KMS-11 (cell line): ENCODE measurements around the gene TBK1.
A peak's percentile ranks its signal among the peaks of the same experiment; 100 is the strongest.

Experiments used
- H2AFZ ChIP-seq: fragments of 200-600 bp; sonication (generic); 2 replicates; pipeline ENCODE4 v1.6.1; 2016; ENCODE audit warnings: antibody characterized with exemption, mixed run types, low read depth
- H3K27ac ChIP-seq: fragments of 200-600 bp; sonication (generic); 2 replicates; pipeline ENCODE4 v1.6.1; 2016; ENCODE audit warnings: mild to moderate bottlenecking, mixed run types
- H3K27me3 ChIP-seq: fragments of 200-600 bp; sonication (generic); 2 replicates; pipeline ENCODE4 v1.6.1; 2017; ENCODE audit warnings: mild to moderate bottlenecking, low read depth, mixed run types, moderate library complexity; ENCODE audit not compliant: insufficient read depth
- H3K36me3 ChIP-seq: fragments of 200-600 bp; sonication (generic); 2 replicates; pipeline ENCODE4 v1.6.1; 2017; ENCODE audit warnings: mild to moderate bottlenecking, mixed run types; ENCODE audit not compliant: insufficient read depth
- H3K4me1 ChIP-seq: fragments of 200-600 bp; sonication (generic); 2 replicates; pipeline ENCODE4 v1.6.1; 2016; ENCODE audit warnings: mild to moderate bottlenecking, low read depth, mixed run types; ENCODE audit not compliant: poor library complexity, severe bottlenecking
- H3K4me2 ChIP-seq: fragments of 200-600 bp; sonication (generic); 2 replicates; pipeline ENCODE4 v1.7.0; 2016; ENCODE audit warnings: mild to moderate bottlenecking, mixed run types
- H3K4me3 ChIP-seq: fragments of 200-600 bp; sonication (generic); IDR thresholded peaks from 2 replicates; pipeline ENCODE4 v1.6.1; 2017; ENCODE audit warnings: low read depth, low read length, mixed read lengths; ENCODE audit not compliant: insufficient read depth
- H3K79me2 ChIP-seq: fragments of 200-600 bp; sonication (generic); 2 replicates; pipeline ENCODE4 v1.6.1; 2016; ENCODE audit warnings: low read depth, mixed run types; ENCODE audit not compliant: insufficient read depth
- H3K9ac ChIP-seq: fragments of 200-600 bp; sonication (generic); 2 replicates; pipeline ENCODE4 v1.6.1; 2016; ENCODE audit warnings: mild to moderate bottlenecking, mixed run types
- H4K20me1 ChIP-seq: fragments of 200-600 bp; sonication (generic); 2 replicates; pipeline ENCODE4 v1.6.1; 2016; ENCODE audit warnings: mild to moderate bottlenecking, mixed run types; ENCODE audit not compliant: insufficient read depth
- TF ChIP-seq, protein P1 (sequence below): fragments of 200-600 bp; sonication (generic); conservative IDR thresholded peaks from 2 replicates; pipeline ENCODE4 v1.6.1; 2017; ENCODE audit warnings: low read depth, mild to moderate bottlenecking, antibody characterized with exemption, low read length, moderate library complexity, mixed read lengths

TBK1 gene

GRCh38 chr12:64452559-64453329, 824 bp downstream of the TBK1 start:
- H3K4me3 ChIP-seq, result peak overlapping the region; percentile 38
- H3K36me3 ChIP-seq, result peaks cover 7% of the 10 kb centered on the region; the same call in 1 of the 2 replicates
- peaks cover 50% of the 10 kb centered on the region for H3K4me1 ChIP-seq
- TF ChIP-seq, protein P1, sequence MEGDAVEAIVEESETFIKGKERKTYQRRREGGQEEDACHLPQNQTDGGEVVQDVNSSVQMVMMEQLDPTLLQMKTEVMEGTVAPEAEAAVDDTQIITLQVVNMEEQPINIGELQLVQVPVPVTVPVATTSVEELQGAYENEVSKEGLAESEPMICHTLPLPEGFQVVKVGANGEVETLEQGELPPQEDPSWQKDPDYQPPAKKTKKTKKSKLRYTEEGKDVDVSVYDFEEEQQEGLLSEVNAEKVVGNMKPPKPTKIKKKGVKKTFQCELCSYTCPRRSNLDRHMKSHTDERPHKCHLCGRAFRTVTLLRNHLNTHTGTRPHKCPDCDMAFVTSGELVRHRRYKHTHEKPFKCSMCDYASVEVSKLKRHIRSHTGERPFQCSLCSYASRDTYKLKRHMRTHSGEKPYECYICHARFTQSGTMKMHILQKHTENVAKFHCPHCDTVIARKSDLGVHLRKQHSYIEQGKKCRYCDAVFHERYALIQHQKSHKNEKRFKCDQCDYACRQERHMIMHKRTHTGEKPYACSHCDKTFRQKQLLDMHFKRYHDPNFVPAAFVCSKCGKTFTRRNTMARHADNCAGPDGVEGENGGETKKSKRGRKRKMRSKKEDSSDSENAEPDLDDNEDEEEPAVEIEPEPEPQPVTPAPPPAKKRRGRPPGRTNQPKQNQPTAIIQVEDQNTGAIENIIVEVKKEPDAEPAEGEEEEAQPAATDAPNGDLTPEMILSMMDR, result no peak
- peaks cover 61% of the 10 kb centered on the region for H3K79me2 ChIP-seq
- no peaks in the 10 kb centered on the region for H3K27me3 ChIP-seq
- H3K27ac ChIP-seq, result peak overlapping the region; percentile 65
- H3K9ac ChIP-seq, result peak overlapping the region; percentile 89
- peaks cover 7% of the 10 kb centered on the region; the same call in 1 of the 2 replicates for H4K20me1 ChIP-seq
- H2AFZ ChIP-seq, result peak overlapping the region; percentile 66
- peak overlapping the region; percentile 91 for H3K4me2 ChIP-seq

DNA sequence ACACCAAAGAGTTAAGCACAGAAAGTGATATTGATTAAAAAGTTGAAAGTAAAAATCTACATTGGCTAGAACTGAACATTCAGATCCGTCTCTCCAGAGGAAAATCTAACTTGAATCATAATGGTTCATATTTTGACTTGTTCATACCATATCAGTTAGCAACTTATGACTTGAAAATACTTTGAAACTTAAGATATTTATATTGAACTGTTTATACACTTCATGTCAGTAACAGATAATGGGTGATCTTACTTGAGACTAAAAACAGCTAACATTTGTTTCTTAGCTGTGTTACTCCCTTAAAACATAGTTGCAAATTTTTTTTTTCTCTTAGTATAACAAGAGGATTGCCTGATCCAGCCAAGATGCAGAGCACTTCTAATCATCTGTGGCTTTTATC, 3.6 kb downstream of the TBK1 start:
- peaks cover 7% of the 10 kb centered on the region; the same call in 1 of the 2 replicates for H4K20me1 ChIP-seq
- 0 out of 2 replicates have a peak overlapping the region, but pooled peaks have one; percentile 1 for H3K4me2 ChIP-seq
- H3K79me2 ChIP-seq, result peaks cover 88% of the 10 kb centered on the region
- H3K27ac ChIP-seq, result peak overlapping the region; percentile 14; the same call in 1 of the 2 replicates
- H3K27me3 ChIP-seq, result no peaks in the 10 kb centered on the region
- H3K4me1 ChIP-seq, result peaks cover 60% of the 10 kb centered on the region
- no peak overlapping the region for H3K9ac ChIP-seq
- H3K36me3 ChIP-seq, result peaks cover 11% of the 10 kb centered on the region
- no peak overlapping the region for H3K4me3 ChIP-seq
- no peak overlapping the region for H2AFZ ChIP-seq
- TF ChIP-seq, protein P1, result no peak

DNA sequence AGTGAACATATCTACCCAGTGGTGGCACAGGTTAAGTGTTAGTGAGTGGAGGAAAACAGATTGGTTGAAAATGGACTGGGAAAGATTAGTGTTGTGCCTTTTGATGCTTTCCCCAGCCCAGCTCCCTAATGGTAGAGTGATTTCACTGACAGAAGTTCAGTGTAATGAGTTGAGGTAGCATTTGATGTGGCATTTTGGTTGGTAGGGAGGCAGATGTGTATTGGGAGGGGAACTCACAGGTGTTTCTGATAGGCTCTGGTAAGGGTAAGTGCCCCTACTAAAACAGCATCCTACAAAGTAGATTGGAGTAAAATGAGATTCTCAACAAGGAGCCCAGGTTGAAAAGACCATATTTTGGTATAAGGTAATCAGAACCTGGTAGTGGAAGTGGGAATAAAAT, 4.2 kb downstream of the TBK1 start:
- H3K9ac ChIP-seq, result no peak overlapping the region

DNA sequence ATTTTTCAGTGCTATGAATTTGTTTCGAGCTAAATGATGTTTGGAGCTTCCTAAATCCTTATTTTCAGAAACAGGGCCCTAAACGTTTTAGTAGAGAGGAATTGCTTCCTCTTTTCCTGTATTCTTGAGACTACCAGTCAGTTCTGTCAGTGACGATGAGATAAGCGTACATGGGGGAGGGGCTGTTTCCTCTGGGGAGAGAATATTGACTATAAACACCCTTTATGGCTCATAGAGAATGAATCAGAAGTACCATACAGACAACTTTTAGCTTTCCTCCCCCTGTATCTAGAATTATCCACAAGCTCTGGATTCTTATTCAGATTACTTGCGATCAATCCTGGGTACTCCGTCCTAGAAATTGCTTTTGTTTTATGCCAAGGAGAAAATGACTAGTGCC, 5.1 kb downstream of the TBK1 start:
- no peaks in the 10 kb centered on the region for H3K27me3 ChIP-seq
- peaks cover 20% of the 10 kb centered on the region for H3K36me3 ChIP-seq
- peaks cover 92% of the 10 kb centered on the region for H3K79me2 ChIP-seq
- TF ChIP-seq, protein P1, result no peak
- H3K27ac ChIP-seq, result no peak overlapping the region
- no peak overlapping the region for H3K4me3 ChIP-seq
- peaks cover 7% of the 10 kb centered on the region; the same call in 1 of the 2 replicates for H4K20me1 ChIP-seq
- no peak overlapping the region for H3K9ac ChIP-seq
- peaks cover 50% of the 10 kb centered on the region for H3K4me1 ChIP-seq
- no peak overlapping the region for H3K4me2 ChIP-seq
- no peak overlapping the region for H2AFZ ChIP-seq

More for the DNA sequence above, 4.2 kb downstream of the TBK1 start:
- Histone ChIP-seq H3K4me1 (peaks cover 53% of the 10 kb centered on the region), H4K20me1 (peaks cover 7% of the 10 kb centered on the region; the same call in 1 of the 2 replicates), H3K27ac (peak overlapping the region; percentile 14; the same call in 1 of the 2 replicates), H3K36me3 (peaks cover 11% of the 10 kb centered on the region), H3K4me2 (no peak overlapping the region), H3K27me3 (no peaks in the 10 kb centered on the region), H2AFZ (no peak overlapping the region), H3K79me2 (peaks cover 91% of the 10 kb centered on the region), H3K4me3 (no peak overlapping the region)
- TF ChIP-seq, protein P1, result no peak
